Measurements from ENCODE around the gene DOCK4. TPM values are rescaled to one million over a fixed set of nuclear protein-coding genes. Genes with fewer than 3 reads are reported as not detected.

Gene DOCK4
- total RNA-seq, 6 experiments from 2014 or later = 9.4 to 29.9 (median 22.8) TPM

DNA sequence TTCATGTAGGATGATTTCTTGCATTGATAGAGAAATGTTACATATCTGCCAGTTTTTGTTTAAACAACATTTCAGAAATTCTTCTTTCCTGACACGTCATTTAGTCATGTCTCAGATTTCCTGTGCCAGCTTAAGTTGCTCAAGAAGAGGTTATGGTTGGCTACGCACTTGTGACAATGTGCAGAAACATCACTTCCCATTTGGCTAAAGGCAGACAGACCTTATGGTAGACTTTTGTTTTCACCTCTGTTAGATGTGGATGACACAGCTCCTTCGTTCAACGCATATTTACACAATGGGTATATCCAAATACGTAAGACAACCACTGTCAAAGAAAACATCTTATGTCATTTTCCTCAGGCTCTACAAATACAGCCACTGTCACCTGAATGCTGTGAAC is 125.8 kb downstream of the DOCK4 start:
- H3K27ac ChIP-seq = peak overlapping the region; percentile 10 to 58 (median 47)
- no peaks in the 10 kb centered on the region for H3K27me3 ChIP-seq
- TF ChIP-seq POLR2A (IDR thresholded peaks at IDR 0.05) = no peak
- TF ChIP-seq, protein P1, sequence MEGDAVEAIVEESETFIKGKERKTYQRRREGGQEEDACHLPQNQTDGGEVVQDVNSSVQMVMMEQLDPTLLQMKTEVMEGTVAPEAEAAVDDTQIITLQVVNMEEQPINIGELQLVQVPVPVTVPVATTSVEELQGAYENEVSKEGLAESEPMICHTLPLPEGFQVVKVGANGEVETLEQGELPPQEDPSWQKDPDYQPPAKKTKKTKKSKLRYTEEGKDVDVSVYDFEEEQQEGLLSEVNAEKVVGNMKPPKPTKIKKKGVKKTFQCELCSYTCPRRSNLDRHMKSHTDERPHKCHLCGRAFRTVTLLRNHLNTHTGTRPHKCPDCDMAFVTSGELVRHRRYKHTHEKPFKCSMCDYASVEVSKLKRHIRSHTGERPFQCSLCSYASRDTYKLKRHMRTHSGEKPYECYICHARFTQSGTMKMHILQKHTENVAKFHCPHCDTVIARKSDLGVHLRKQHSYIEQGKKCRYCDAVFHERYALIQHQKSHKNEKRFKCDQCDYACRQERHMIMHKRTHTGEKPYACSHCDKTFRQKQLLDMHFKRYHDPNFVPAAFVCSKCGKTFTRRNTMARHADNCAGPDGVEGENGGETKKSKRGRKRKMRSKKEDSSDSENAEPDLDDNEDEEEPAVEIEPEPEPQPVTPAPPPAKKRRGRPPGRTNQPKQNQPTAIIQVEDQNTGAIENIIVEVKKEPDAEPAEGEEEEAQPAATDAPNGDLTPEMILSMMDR (IDR thresholded peaks at IDR 0.05) = no peak
- H3K9me3 ChIP-seq = no peaks in the 10 kb centered on the region
- no peak for DNase-seq
- ATAC-seq = peak; percentile 56 to 68 (median 58)
- H3K4me3 ChIP-seq = no peak overlapping the region
- H3K36me3 ChIP-seq = no peaks in the 10 kb centered on the region
- WGBS (ENCODE audit: insufficient coverage, low coverage, low lambda C conversion rate, missing lambda C conversion rate) = 44% methylated on average over 5 of the region's 5 CpGs
- H3K4me1 ChIP-seq = peaks cover 0 to 24% (median 9%) of the 10 kb centered on the region in 4 donors
- intact Hi-C loops (cut with DNase I) = no loop called here

DNA sequence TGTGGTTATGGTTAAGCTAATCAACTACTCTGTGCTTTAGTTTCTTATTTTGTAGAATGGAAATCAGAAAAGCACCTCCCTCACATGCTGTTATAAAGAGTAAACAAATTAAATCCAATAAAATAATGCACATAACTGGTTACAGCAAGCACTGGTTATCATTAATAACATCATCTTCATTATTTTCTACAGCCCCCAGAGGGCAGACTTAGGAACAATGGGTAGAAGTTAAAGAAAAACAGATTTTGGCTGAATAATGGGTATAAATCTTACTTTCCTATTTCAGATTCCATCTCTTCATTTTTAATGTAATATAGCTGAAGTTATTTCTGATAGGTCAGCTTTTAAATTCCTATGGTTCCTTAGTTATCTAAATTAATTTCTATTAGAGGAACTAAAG is 126.5 kb downstream of the DOCK4 start:
- no peak for ATAC-seq
- intact Hi-C loops (cut with DNase I) = no loop called here
- Histone ChIP-seq H3K9me3 (no peaks in the 10 kb centered on the region), H3K4me3 (no peak overlapping the region), H3K4me1 (peaks cover 0 to 16% (median 5%) of the 10 kb centered on the region in 4 donors), H3K36me3 (no peaks in the 10 kb centered on the region), H3K27ac (peak overlapping the region in 2 of 3 donors; percentile 18 to 29), H3K27me3 (no peaks in the 10 kb centered on the region)
- TF ChIP-seq POLR2A (IDR thresholded peaks at IDR 0.05) = no peak
- TF ChIP-seq, protein P1 (IDR thresholded peaks at IDR 0.05) = peak in 1 of 4 donors; percentile 17
- DNase-seq = no peak

GRCh38 chr7:112079122-112079521 is 127.1 kb downstream of the DOCK4 start:
- Histone ChIP-seq H3K4me1 (peaks cover 0 to 11% (median 2%) of the 10 kb centered on the region in 4 donors), H3K9me3 (no peaks in the 10 kb centered on the region), H3K27me3 (no peaks in the 10 kb centered on the region), H3K36me3 (no peaks in the 10 kb centered on the region), H3K4me3 (no peak overlapping the region), H3K27ac (peak overlapping the region in 1 of 3 donors; percentile 29)
- DNase-seq (no peak), ATAC-seq (peak; percentile 24 to 57 (median 30))
- intact Hi-C loops (cut with DNase I) = no loop called here
- 33% methylated on average over 1 of the region's 1 CpG for WGBS (ENCODE audit: insufficient coverage, low coverage, low lambda C conversion rate, missing lambda C conversion rate)
- TF ChIP-seq, protein P1 (IDR thresholded peaks at IDR 0.05) = no peak
- TF ChIP-seq POLR2A (IDR thresholded peaks at IDR 0.05) = no peak

- H3K36me3 ChIP-seq = no peaks in the 10 kb centered on the region
- ATAC-seq (no peak), DNase-seq (no peak)
- peaks cover 0 to 17% (median 5%) of the 10 kb centered on the region in 4 donors for H3K4me1 ChIP-seq
- H3K27ac ChIP-seq = no peak overlapping the region
- no peaks in the 10 kb centered on the region for H3K27me3 ChIP-seq
- H3K4me3 ChIP-seq = no peak overlapping the region
- TF ChIP-seq POLR2A (IDR thresholded peaks at IDR 0.05) = no peak
- TF ChIP-seq, protein P1 (IDR thresholded peaks at IDR 0.05) = no peak
- intact Hi-C loops (cut with DNase I) = no loop called here
- no peaks in the 10 kb centered on the region for H3K9me3 ChIP-seq
Observed at GRCh38 chr7:112076324-112076723, 129.9 kb downstream of the DOCK4 start.

GRCh38 chr7:112074464-112074863 is 131.7 kb downstream of the DOCK4 start:
- Histone ChIP-seq H3K9me3 (no peaks in the 10 kb centered on the region), H3K4me3 (no peak overlapping the region), H3K27me3 (no peaks in the 10 kb centered on the region), H3K27ac (no peak overlapping the region), H3K36me3 (no peaks in the 10 kb centered on the region), H3K4me1 (peaks cover 0 to 21% (median 6%) of the 10 kb centered on the region in 4 donors)
- TF ChIP-seq, protein P1 (IDR thresholded peaks at IDR 0.05) = no peak
- TF ChIP-seq POLR2A (IDR thresholded peaks at IDR 0.05) = no peak
- intact Hi-C loops (cut with DNase I) = no loop called here
- ATAC-seq (no peak), DNase-seq (no peak)
